Suppressor macrophage treated with lipopolysaccharide for 4 hours (primary cell): ENCODE data around the gene CDKN1B.

Experiments used
- DNase-seq: peaks from one replicate; pipeline ENCODE4 v3.0.0-alpha.2; 2020

Gene CDKN1B

GRCh38 chr12:12770262-12770661 lies 53.1 kb downstream of the CDKN1B start:
- no peak for DNase-seq
